Neural cell (in vitro differentiated cells): ENCODE measurements around the gene EZR. TPM values are rescaled to one million over a fixed set of nuclear protein-coding genes. Genes with fewer than 3 reads are reported as not detected.

ENCODE experiments used
- H2AFZ ChIP-seq: fragments of 200-600, 300-800 bp; sonication (generic), shearing (Covaris generic); 2 replicates; pipeline ENCODE4 v1.6.0; 2014; ENCODE audit warnings: low read depth, mild to moderate bottlenecking, antibody characterized with exemption, low read length, moderate library complexity
- H3F3A ChIP-seq: fragments of 200-600 bp; shearing (Covaris generic); 2 replicates; pipeline ENCODE4 v1.6.1; 2016; ENCODE audit warnings: mild to moderate bottlenecking, moderate library complexity, mixed read lengths, antibody characterized with exemption, low read length; ENCODE audit not compliant: insufficient read depth, poor library complexity, severe bottlenecking
- H3K27ac ChIP-seq: fragments of 200-600, 300-800 bp; sonication (generic), shearing (Covaris generic); 2 replicates; pipeline ENCODE4 v1.5.1; 2014; ENCODE audit warnings: mild to moderate bottlenecking, low read length, moderate library complexity
- H3K27me3 ChIP-seq: fragments of 300-800, 200-600 bp; sonication (generic), shearing (Covaris generic); 2 replicates; pipeline ENCODE4 v1.6.0; 2014; ENCODE audit warnings: mild to moderate bottlenecking, low read depth, low read length, moderate library complexity; ENCODE audit not compliant: insufficient read depth
- H3K36me3 ChIP-seq: fragments of 300-800, 200-600 bp; sonication (generic), shearing (Covaris generic); 2 replicates; pipeline ENCODE4 v1.5.1; 2014; ENCODE audit warnings: mild to moderate bottlenecking, antibody characterized with exemption, low read length, moderate library complexity; ENCODE audit not compliant: insufficient read depth
- H3K4me2 ChIP-seq: fragments of 300-800, 200-600 bp; sonication (generic), shearing (Covaris generic); 2 replicates; pipeline ENCODE4 v1.6.0; 2014; ENCODE audit warnings: mild to moderate bottlenecking, low read length
- H3K4me3 ChIP-seq: fragments of 300-800, 200-600 bp; sonication (generic), shearing (Covaris generic); 2 replicates; pipeline ENCODE4 v1.5.1; 2014; ENCODE audit warnings: mild to moderate bottlenecking, low read length, moderate library complexity
- H3K79me2 ChIP-seq: fragments of 200-600 bp; shearing (Covaris generic); replicated peaks from 2 replicates; pipeline ENCODE4 v1.6.0; 2014; ENCODE audit warnings: mild to moderate bottlenecking, low read length, moderate library complexity; ENCODE audit not compliant: insufficient read depth
- H3K9ac ChIP-seq: fragments of 300-800, 200-600 bp; sonication (generic), shearing (Covaris generic); 2 replicates; pipeline ENCODE4 v1.6.1; 2016; ENCODE audit warnings: mild to moderate bottlenecking, low read length, mixed read lengths
- H3K9me2 ChIP-seq: fragments of 200-600 bp; shearing (Covaris generic); 2 replicates; pipeline ENCODE4 v1.6.1; 2016; ENCODE audit warnings: mild to moderate bottlenecking, low read length, mixed read lengths; ENCODE audit not compliant: insufficient read depth
- H3K9me3 ChIP-seq: fragments of 200-600, 300-800 bp; sonication (generic), shearing (Covaris generic); 2 replicates; pipeline ENCODE4 v1.6.1; 2016; ENCODE audit warnings: mild to moderate bottlenecking, mixed run types, low read length, moderate library complexity, mixed read lengths
- H4K20me1 ChIP-seq: fragments of 200-600 bp; shearing (Covaris generic); 2 replicates; pipeline ENCODE4 v1.6.1; 2016; ENCODE audit warnings: mild to moderate bottlenecking, mixed run types; ENCODE audit not compliant: insufficient read depth
- CTCF ChIP-seq: fragments of 450-650 bp; IDR thresholded peaks from 2 replicates; pipeline ENCODE4 v1.5.1; 2014; ENCODE audit warnings: antibody characterized with exemption, mild to moderate bottlenecking, moderate library complexity; ENCODE audit not compliant: poor library complexity, severe bottlenecking
- EP300 ChIP-seq: fragments of 450-650 bp; conservative IDR thresholded peaks from 2 replicates; pipeline ENCODE4 v1.6.1; 2014; ENCODE audit warnings: antibody characterized with exemption, mild to moderate bottlenecking, moderate library complexity; ENCODE audit not compliant: poor library complexity, severe bottlenecking
- EZH2 ChIP-seq: fragments of 200-600, 300-800 bp; shearing (Covaris generic), sonication (generic); IDR thresholded peaks from 2 replicates; pipeline ENCODE4 v1.6.1; 2014; ENCODE audit warnings: antibody characterized with exemption, low read length, borderline replicate concordance, mild to moderate bottlenecking; ENCODE audit not compliant: insufficient read depth, poor library complexity, severe bottlenecking
- MXI1 ChIP-seq: fragments of 450-650 bp; conservative IDR thresholded peaks from 2 replicates; pipeline ENCODE4 v1.6.1; 2014; ENCODE audit warnings: antibody characterized with exemption, mild to moderate bottlenecking; ENCODE audit not compliant: poor library complexity, severe bottlenecking
- POLR2AphosphoS5 ChIP-seq: IDR thresholded peaks from 2 replicates; pipeline ENCODE4 v1.6.1; 2012
- RAD21 ChIP-seq: fragments of 450-650 bp; conservative IDR thresholded peaks from 2 replicates; pipeline ENCODE4 v1.6.1; 2014; ENCODE audit warnings: antibody characterized with exemption, mild to moderate bottlenecking, moderate library complexity
- REST ChIP-seq: IDR thresholded peaks from 2 replicates; pipeline ENCODE4 v1.6.1; 2012; ENCODE audit warnings: borderline replicate concordance
- SMC3 ChIP-seq: fragments of 450-650 bp; conservative IDR thresholded peaks from 2 replicates; pipeline ENCODE4 v1.6.1; 2014; ENCODE audit warnings: antibody characterized with exemption, mild to moderate bottlenecking, moderate library complexity; ENCODE audit not compliant: poor library complexity
- TAF1 ChIP-seq: IDR thresholded peaks from 2 replicates; pipeline ENCODE4 v1.6.1; 2012; ENCODE audit warnings: low read depth
- polyA plus RNA-seq: library from polyadenylated mRNA; depleted of rRNA; stranded (reverse); fragments of >200 nt; gene quantifications from 2 replicates; pipeline ENCODE4 v1.2.3, GENCODE V29; 2014

Gene EZR
- polyA plus RNA-seq, 1 donor from 2014 or later = 1.6 TPM

GRCh38 chr6:158860279-158860865 is 41.2 kb upstream of the EZR start:
- H4K20me1 ChIP-seq = no peaks in the 10 kb centered on the region
- no peaks in the 10 kb centered on the region for H3K27me3 ChIP-seq
- H3K9me3 ChIP-seq = no peaks in the 10 kb centered on the region
- no peaks in the 10 kb centered on the region for H3K79me2 ChIP-seq
- H3K9ac ChIP-seq = no peak overlapping the region
- no peak overlapping the region for H2AFZ ChIP-seq
- TF ChIP-seq EP300 (no peak), RAD21 (no peak), CTCF (no peak), EZH2 (no peak), MXI1 (no peak), POLR2AphosphoS5 (no peak), SMC3 (no peak), TAF1 (no peak), REST (no peak)
- H3K27ac ChIP-seq = no peak overlapping the region
- no peaks in the 10 kb centered on the region for H3K9me2 ChIP-seq
- H3K4me3 ChIP-seq = no peak overlapping the region
- no peak overlapping the region for H3K4me2 ChIP-seq
- no peaks in the 10 kb centered on the region for H3F3A ChIP-seq
- H3K36me3 ChIP-seq = no peaks in the 10 kb centered on the region

DNA sequence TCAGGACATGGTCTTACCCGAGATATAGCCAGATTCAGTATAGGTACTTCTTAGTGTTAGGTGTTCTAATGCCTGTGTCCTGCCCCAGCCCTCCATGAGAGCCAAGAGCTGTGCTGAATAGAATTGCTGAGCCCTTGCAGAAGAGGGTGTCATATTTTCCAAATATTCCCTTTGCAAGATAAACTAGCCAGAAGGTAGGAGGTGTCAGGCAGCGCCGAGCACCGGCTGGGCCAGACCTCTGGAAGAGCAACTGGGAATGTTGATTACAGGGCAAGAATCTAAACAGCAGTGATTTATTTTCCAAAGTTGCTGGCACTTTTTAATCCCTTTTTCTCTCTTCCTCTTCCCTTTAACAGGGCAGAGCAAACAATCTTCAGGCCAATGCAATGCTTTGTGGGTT is 37.1 kb upstream of the EZR start:
- no peak overlapping the region for H2AFZ ChIP-seq
- no peak overlapping the region for H3K9ac ChIP-seq
- H3K27ac ChIP-seq = no peak overlapping the region
- H3K79me2 ChIP-seq = no peaks in the 10 kb centered on the region
- H3K4me3 ChIP-seq = no peak overlapping the region
- H3K27me3 ChIP-seq = no peaks in the 10 kb centered on the region
- H3F3A ChIP-seq = no peaks in the 10 kb centered on the region
- H3K4me2 ChIP-seq = no peak overlapping the region
- H3K36me3 ChIP-seq = no peaks in the 10 kb centered on the region
- H4K20me1 ChIP-seq = no peaks in the 10 kb centered on the region
- TF ChIP-seq TAF1 (no peak), POLR2AphosphoS5 (no peak), RAD21 (no peak), EZH2 (no peak), MXI1 (no peak), SMC3 (no peak), EP300 (no peak), CTCF (no peak), REST (no peak)
- H3K9me2 ChIP-seq = no peaks in the 10 kb centered on the region
- H3K9me3 ChIP-seq = no peaks in the 10 kb centered on the region
